Measurements from ENCODE around the gene PI4KB. TPM values are rescaled to one million over a fixed set of nuclear protein-coding genes. Genes with fewer than 3 reads are reported as not detected.

Gene PI4KB
- total RNA-seq, 1 donor from 2014 or later = 52.0 TPM

- H3K9me3 Mint-ChIP-seq = no peaks in the 10 kb centered on the region
- peak overlapping the region; percentile 70 for H3K4me3 Mint-ChIP-seq
- H3K36me3 Mint-ChIP-seq (ENCODE audit: low read depth) = peaks cover 10% of the 10 kb centered on the region
- DNase-seq (ENCODE audit: low read depth, low spot score) = no peak
- H3K27me3 Mint-ChIP-seq (ENCODE audit: low read depth) = no peaks in the 10 kb centered on the region
- no peak for TF ChIP-seq CTCF (conservative IDR thresholded peaks at IDR 0.05)
- H3K27ac Mint-ChIP-seq (ENCODE audit: unreplicated experiment) = no peak overlapping the region
- peaks cover 11% of the 10 kb centered on the region for H3K4me1 Mint-ChIP-seq
Measured at GRCh38 chr1:151288502-151288901, 38.7 kb downstream of the PI4KB start.

- no peak for DNase-seq (ENCODE audit: low read depth, low spot score)
- Mint-ChIP-seq H3K27me3 (ENCODE audit: low read depth) (no peaks in the 10 kb centered on the region), H3K4me1 (peaks cover 16% of the 10 kb centered on the region), H3K9me3 (no peaks in the 10 kb centered on the region), H3K4me3 (peak overlapping the region; percentile 70), H3K36me3 (ENCODE audit: low read depth) (peaks cover 10% of the 10 kb centered on the region), H3K27ac (ENCODE audit: unreplicated experiment) (no peak overlapping the region)
- no peak for TF ChIP-seq CTCF (conservative IDR thresholded peaks at IDR 0.05)
Measured at GRCh38 chr1:151287767-151288500, 39.3 kb downstream of the PI4KB start.

GRCh38 chr1:151287341-151287699, 39.9 kb downstream of the PI4KB start:
- peaks cover 17% of the 10 kb centered on the region for H3K4me1 Mint-ChIP-seq
- no peak for TF ChIP-seq CTCF (conservative IDR thresholded peaks at IDR 0.05)
- peak overlapping the region; percentile 68 for H3K4me3 Mint-ChIP-seq
- peaks cover 5% of the 10 kb centered on the region for H3K36me3 Mint-ChIP-seq (ENCODE audit: low read depth)
- no peaks in the 10 kb centered on the region for H3K27me3 Mint-ChIP-seq (ENCODE audit: low read depth)
- no peak for DNase-seq (ENCODE audit: low read depth, low spot score)
- no peak overlapping the region for H3K27ac Mint-ChIP-seq (ENCODE audit: unreplicated experiment)
- H3K9me3 Mint-ChIP-seq = no peaks in the 10 kb centered on the region

- Mint-ChIP-seq H3K9me3 (no peaks in the 10 kb centered on the region), H3K27me3 (ENCODE audit: low read depth) (peaks cover 3% of the 10 kb centered on the region), H3K4me1 (peaks cover 21% of the 10 kb centered on the region), H3K4me3 (peak overlapping the region; percentile 68), H3K27ac (ENCODE audit: unreplicated experiment) (no peak overlapping the region), H3K36me3 (ENCODE audit: low read depth) (peaks cover 5% of the 10 kb centered on the region)
- DNase-seq (ENCODE audit: low read depth, low spot score) = no peak
- TF ChIP-seq CTCF (conservative IDR thresholded peaks at IDR 0.05) = no peak
Measured at GRCh38 chr1:151286619-151287340, 40.4 kb downstream of the PI4KB start.

GRCh38 chr1:151284013-151284577, 43.1 kb downstream of the PI4KB start:
- H3K4me3 Mint-ChIP-seq = peak overlapping the region; percentile 100
- H3K36me3 Mint-ChIP-seq (ENCODE audit: low read depth) = peaks cover 5% of the 10 kb centered on the region
- peak overlapping the region; percentile 48 for H3K27ac Mint-ChIP-seq (ENCODE audit: unreplicated experiment)
- no peak for TF ChIP-seq CTCF (conservative IDR thresholded peaks at IDR 0.05)
- H3K9me3 Mint-ChIP-seq = no peaks in the 10 kb centered on the region
- H3K27me3 Mint-ChIP-seq (ENCODE audit: low read depth) = peaks cover 4% of the 10 kb centered on the region
- H3K4me1 Mint-ChIP-seq = peaks cover 26% of the 10 kb centered on the region
- DNase-seq (ENCODE audit: low read depth, low spot score) = no peak

Data from neural crest cell (in vitro differentiated cells).